PC-3 (cell line): Measurements from ENCODE around the gene MAGEA4. TPM values are rescaled to one million over a fixed set of nuclear protein-coding genes. Genes with fewer than 3 reads are reported as not detected.

Experiments used
- ATAC-seq: fragments of 200-7000 bp; cut with Tn5 transposase; 2 replicates; pipeline ENCODE4 v1.9.1; 2020; ENCODE audit warnings: mild to moderate bottlenecking, moderate library complexity
- BruUV-seq: library from RNA; stranded (reverse); fragments of 400-500 nt; replicated peaks from 2 replicates; lab custom pipeline; 2021; lab: Mats Ljungman, UMichigan
- CTCF ChIA-PET: fragments of 300-600 bp; sonication (Branson Sonifier 250); formaldehyde crosslinking; loops from one replicate; lab custom pipeline; 2022; ENCODE audit warnings: antibody characterized with exemption; lab: Charles Lee
- POLR2A ChIA-PET: fragments of 300-600 bp; sonication (Branson Sonifier 250); formaldehyde crosslinking; loops from one replicate; lab custom pipeline; 2022; ENCODE audit warnings: antibody characterized with exemption; ENCODE audit not compliant: unreplicated experiment; lab: Charles Lee
- DNase-seq: peaks from one replicate; pipeline ENCODE4 v3.0.0-alpha.2; 2015
- H2AFZ ChIP-seq: fragments of 300-600 bp; sonication (generic); 2 replicates; pipeline ENCODE4 v1.6.0; 2016; ENCODE audit warnings: antibody characterized with exemption, low read length
- H3F3A ChIP-seq: fragments of 300-600 bp; sonication (generic); one replicate; pipeline ENCODE4 v1.6.0; 2017; ENCODE audit warnings: antibody characterized with exemption, low read length, control low read depth, mild to moderate bottlenecking; ENCODE audit not compliant: unreplicated experiment
- H3K27ac ChIP-seq: fragments of 300-600 bp; sonication (generic); 2 replicates; pipeline ENCODE4 v1.5.1; 2016; ENCODE audit warnings: mild to moderate bottlenecking, low read length
- H3K27me3 ChIP-seq: fragments of 300-600 bp; sonication (generic); 2 replicates; pipeline ENCODE4 v1.6.1; 2016; ENCODE audit warnings: low read length, mixed read lengths
- H3K36me3 ChIP-seq: fragments of 300-600 bp; sonication (generic); 2 replicates; pipeline ENCODE4 v1.6.1; 2016; ENCODE audit warnings: low read depth, mixed run types, low read length, mixed read lengths
- H3K4me1 ChIP-seq: fragments of 300-600 bp; sonication (generic); 2 replicates; pipeline ENCODE4 v1.5.1; 2016; ENCODE audit warnings: low read length; ENCODE audit not compliant: insufficient read depth
- H3K4me2 ChIP-seq: fragments of 300-600 bp; sonication (generic); 2 replicates; pipeline ENCODE4 v1.6.0; 2016; ENCODE audit warnings: low read length
- H3K4me3 ChIP-seq: fragments of 300-600 bp; sonication (generic); 2 replicates; pipeline ENCODE4 v1.5.1; 2016; ENCODE audit warnings: mild to moderate bottlenecking, low read length, mixed read lengths
- H3K79me2 ChIP-seq: fragments of 300-600 bp; sonication (generic); 2 replicates; pipeline ENCODE4 v1.6.1; 2017; ENCODE audit warnings: low read length, mixed read lengths
- H3K9ac ChIP-seq: fragments of 300-600 bp; sonication (generic); 2 replicates; pipeline ENCODE4 v1.6.0; 2016; ENCODE audit warnings: mild to moderate bottlenecking, low read length
- H3K9me2 ChIP-seq: fragments of 300-600 bp; sonication (generic); replicated peaks from 2 replicates; pipeline ENCODE4 v1.6.1; 2016; ENCODE audit warnings: mixed run types, low read length, mixed read lengths
- H3K9me3 ChIP-seq: fragments of 300-600 bp; sonication (generic); 2 replicates; pipeline ENCODE4 v1.6.1; 2016; ENCODE audit warnings: low read length, mixed read lengths
- H4K20me1 ChIP-seq: fragments of 300-600 bp; sonication (generic); 2 replicates; pipeline ENCODE4 v1.6.1; 2016; ENCODE audit warnings: low read length, mixed read lengths
- CTCF ChIP-seq: fragments of 300-600 bp; sonication (generic); conservative IDR thresholded peaks from 2 replicates; pipeline ENCODE4 v1.5.1; 2017; ENCODE audit warnings: antibody characterized with exemption, low read depth, mild to moderate bottlenecking, low read length
- EZH2 ChIP-seq: fragments of 300-600 bp; sonication (generic); IDR thresholded peaks from one replicate; pipeline ENCODE4 v1.6.1; 2017; ENCODE audit warnings: antibody characterized with exemption, mild to moderate bottlenecking, low read length; ENCODE audit not compliant: unreplicated experiment
- EZH2phosphoT487 ChIP-seq: fragments of 300-600 bp; sonication (generic); IDR thresholded peaks from 2 replicates; pipeline ENCODE4 v1.6.1; 2018; ENCODE audit warnings: mild to moderate bottlenecking, antibody characterized with exemption, low read length, borderline replicate concordance
- intact Hi-C: fragments of 100-400 bp; cut with micrococcal nuclease; formaldehyde crosslinking; loops from 2 replicates; pipeline ENCODE4 v1.9.0; 2023
- total RNA-seq: library from RNA; depleted of rRNA; stranded (reverse); fragments of >200 nt; gene quantifications from 2 replicates; pipeline ENCODE4 v1.2.3, GENCODE V29; 2014

Gene MAGEA4
- total RNA-seq, 1 experiment from 2014 or later = not detected

GRCh38 chrX:151962034-151962433 lies 49.3 kb downstream of the MAGEA4 start:
- Histone ChIP-seq H4K20me1 (no peaks in the 10 kb centered on the region), H3K27me3 (no peaks in the 10 kb centered on the region), H3K9me2 (no peaks in the 10 kb centered on the region), H3K79me2 (no peaks in the 10 kb centered on the region), H3K36me3 (no peaks in the 10 kb centered on the region), H3K4me1 (no peaks in the 10 kb centered on the region), H3K4me2 (no peak overlapping the region), H3K9me3 (no peaks in the 10 kb centered on the region), H2AFZ (no peak overlapping the region), H3K4me3 (no peak overlapping the region), H3F3A (no peaks in the 10 kb centered on the region), H3K9ac (no peak overlapping the region), H3K27ac (no peak overlapping the region)
- ChIA-PET CTCF (no interaction called here), POLR2A (no interaction called here)
- BruUV-seq = no TSS peak
- TF ChIP-seq EZH2phosphoT487 = no peak
- TF ChIP-seq CTCF = no peak
- no peak for TF ChIP-seq EZH2
- ATAC-seq (no peak), DNase-seq (no peak)
- intact Hi-C loops = no loop called here

- ATAC-seq = no peak
- Histone ChIP-seq H3K4me3 (no peak overlapping the region), H3K4me1 (no peaks in the 10 kb centered on the region), H2AFZ (no peak overlapping the region), H3F3A (no peaks in the 10 kb centered on the region), H3K9me3 (no peaks in the 10 kb centered on the region), H3K27me3 (no peaks in the 10 kb centered on the region), H3K9me2 (no peaks in the 10 kb centered on the region), H3K79me2 (no peaks in the 10 kb centered on the region), H4K20me1 (no peaks in the 10 kb centered on the region), H3K4me2 (no peak overlapping the region), H3K9ac (no peak overlapping the region), H3K27ac (no peak overlapping the region), H3K36me3 (no peaks in the 10 kb centered on the region)
- TF ChIP-seq EZH2phosphoT487 = no peak
- no peak for TF ChIP-seq EZH2
- TF ChIP-seq CTCF = no peak
- intact Hi-C loops = no loop called here
- no TSS peak for BruUV-seq
- CTCF ChIA-PET = no interaction called here
- DNase-seq = no peak
- POLR2A ChIA-PET = no interaction called here
Measured at GRCh38 chrX:151966236-151966635, 53.5 kb downstream of the MAGEA4 start.

- Histone ChIP-seq H3F3A (no peaks in the 10 kb centered on the region), H3K79me2 (no peaks in the 10 kb centered on the region), H4K20me1 (no peaks in the 10 kb centered on the region), H3K4me3 (no peak overlapping the region), H3K27me3 (no peaks in the 10 kb centered on the region), H3K36me3 (no peaks in the 10 kb centered on the region), H3K27ac (no peak overlapping the region), H3K9me2 (no peaks in the 10 kb centered on the region), H3K4me1 (no peaks in the 10 kb centered on the region), H2AFZ (no peak overlapping the region), H3K9me3 (no peaks in the 10 kb centered on the region), H3K4me2 (no peak overlapping the region), H3K9ac (no peak overlapping the region)
- intact Hi-C loops = no loop called here
- no peak for TF ChIP-seq EZH2
- TF ChIP-seq CTCF = no peak
- no peak for TF ChIP-seq EZH2phosphoT487
- ChIA-PET POLR2A (no interaction called here), CTCF (no interaction called here)
- BruUV-seq = no TSS peak
- no peak for DNase-seq
- ATAC-seq = no peak
Measured at GRCh38 chrX:151970027-151970426, 57.3 kb downstream of the MAGEA4 start.
